Measurements from ENCODE around the gene SCAF4. TPM values are rescaled to one million over a fixed set of nuclear protein-coding genes. Genes with fewer than 3 reads are reported as not detected.

SCAF4 gene
- total and polyA plus RNA-seq, 9 of the 15 experiments (the other 6 are each of a cell fraction or from before 2014, with no cell fraction given), result 2.3 to 55.7 (median 17.2) TPM

DNA sequence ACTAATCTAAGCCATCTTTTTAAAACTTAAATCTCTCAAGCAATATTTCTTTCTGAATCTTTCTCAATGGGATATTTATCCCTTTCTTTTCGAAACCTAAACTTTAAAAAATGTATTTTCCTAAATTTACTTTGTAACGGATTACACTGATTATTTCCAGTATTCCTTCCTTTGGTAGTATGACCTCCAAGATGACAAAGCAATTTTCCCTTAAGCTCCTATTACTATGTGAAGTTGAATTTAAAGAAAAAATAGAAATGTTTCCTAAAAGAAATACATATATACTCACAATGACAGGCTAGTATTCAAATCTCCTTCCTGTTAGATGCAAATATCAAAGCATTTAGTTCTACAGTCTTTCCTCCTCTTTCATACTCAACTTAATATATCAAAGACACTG lies 15.8 kb downstream of the SCAF4 start (continued):
- TF ChIP-seq TCF15 (CRISPR knock-in tag; IDR thresholded peaks at IDR 0.05), result no peak
- no peak for TF ChIP-seq ZNF165 (CRISPR knock-in tag; IDR thresholded peaks at IDR 0.05; ENCODE audit: borderline replicate concordance)
- TF ChIP-seq MTA1 (IDR thresholded peaks at IDR 0.05; ENCODE audit: borderline replicate concordance), result no peak
- no peak for TF ChIP-seq TRIM28 (IDR thresholded peaks at IDR 0.05)
- no peak for TF ChIP-seq SAP30 (IDR thresholded peaks at IDR 0.05; ENCODE audit: borderline replicate concordance, insufficient read depth, low read depth, low read length, poor library complexity, severe bottlenecking)
- TF ChIP-seq JUNB (CRISPR knock-in tag; conservative IDR thresholded peaks at IDR 0.05), result no peak
- no peak for TF ChIP-seq TAF7 (tag; IDR thresholded peaks at IDR 0.05)
- no peak for TF ChIP-seq DEAF1 (CRISPR knock-in tag; IDR thresholded peaks at IDR 0.05)
- peak; percentile 24; the same call in 1 of the 2 replicates for TF ChIP-seq GATAD2B (IDR thresholded peaks at IDR 0.05; ENCODE audit: borderline replicate concordance)
- no peak for TF ChIP-seq ZNF143 (CRISPR knock-in tag; IDR thresholded peaks at IDR 0.05)
- TF ChIP-seq, protein P1, sequence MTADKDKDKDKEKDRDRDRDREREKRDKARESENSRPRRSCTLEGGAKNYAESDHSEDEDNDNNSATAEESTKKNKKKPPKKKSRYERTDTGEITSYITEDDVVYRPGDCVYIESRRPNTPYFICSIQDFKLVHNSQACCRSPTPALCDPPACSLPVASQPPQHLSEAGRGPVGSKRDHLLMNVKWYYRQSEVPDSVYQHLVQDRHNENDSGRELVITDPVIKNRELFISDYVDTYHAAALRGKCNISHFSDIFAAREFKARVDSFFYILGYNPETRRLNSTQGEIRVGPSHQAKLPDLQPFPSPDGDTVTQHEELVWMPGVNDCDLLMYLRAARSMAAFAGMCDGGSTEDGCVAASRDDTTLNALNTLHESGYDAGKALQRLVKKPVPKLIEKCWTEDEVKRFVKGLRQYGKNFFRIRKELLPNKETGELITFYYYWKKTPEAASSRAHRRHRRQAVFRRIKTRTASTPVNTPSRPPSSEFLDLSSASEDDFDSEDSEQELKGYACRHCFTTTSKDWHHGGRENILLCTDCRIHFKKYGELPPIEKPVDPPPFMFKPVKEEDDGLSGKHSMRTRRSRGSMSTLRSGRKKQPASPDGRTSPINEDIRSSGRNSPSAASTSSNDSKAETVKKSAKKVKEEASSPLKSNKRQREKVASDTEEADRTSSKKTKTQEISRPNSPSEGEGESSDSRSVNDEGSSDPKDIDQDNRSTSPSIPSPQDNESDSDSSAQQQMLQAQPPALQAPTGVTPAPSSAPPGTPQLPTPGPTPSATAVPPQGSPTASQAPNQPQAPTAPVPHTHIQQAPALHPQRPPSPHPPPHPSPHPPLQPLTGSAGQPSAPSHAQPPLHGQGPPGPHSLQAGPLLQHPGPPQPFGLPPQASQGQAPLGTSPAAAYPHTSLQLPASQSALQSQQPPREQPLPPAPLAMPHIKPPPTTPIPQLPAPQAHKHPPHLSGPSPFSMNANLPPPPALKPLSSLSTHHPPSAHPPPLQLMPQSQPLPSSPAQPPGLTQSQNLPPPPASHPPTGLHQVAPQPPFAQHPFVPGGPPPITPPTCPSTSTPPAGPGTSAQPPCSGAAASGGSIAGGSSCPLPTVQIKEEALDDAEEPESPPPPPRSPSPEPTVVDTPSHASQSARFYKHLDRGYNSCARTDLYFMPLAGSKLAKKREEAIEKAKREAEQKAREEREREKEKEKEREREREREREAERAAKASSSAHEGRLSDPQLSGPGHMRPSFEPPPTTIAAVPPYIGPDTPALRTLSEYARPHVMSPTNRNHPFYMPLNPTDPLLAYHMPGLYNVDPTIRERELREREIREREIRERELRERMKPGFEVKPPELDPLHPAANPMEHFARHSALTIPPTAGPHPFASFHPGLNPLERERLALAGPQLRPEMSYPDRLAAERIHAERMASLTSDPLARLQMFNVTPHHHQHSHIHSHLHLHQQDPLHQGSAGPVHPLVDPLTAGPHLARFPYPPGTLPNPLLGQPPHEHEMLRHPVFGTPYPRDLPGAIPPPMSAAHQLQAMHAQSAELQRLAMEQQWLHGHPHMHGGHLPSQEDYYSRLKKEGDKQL (CRISPR knock-in tag; IDR thresholded peaks at IDR 0.05; ENCODE audit: borderline replicate concordance), result no peak
- TF ChIP-seq, protein P2, sequence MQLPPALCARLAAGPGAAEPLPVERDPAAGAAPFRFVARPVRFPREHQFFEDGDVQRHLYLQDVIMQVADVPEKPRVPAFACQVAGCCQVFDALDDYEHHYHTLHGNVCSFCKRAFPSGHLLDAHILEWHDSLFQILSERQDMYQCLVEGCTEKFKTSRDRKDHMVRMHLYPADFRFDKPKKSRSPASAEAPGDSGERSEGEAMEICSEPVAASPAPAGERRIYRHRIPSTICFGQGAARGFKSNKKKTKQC (CRISPR knock-in tag; IDR thresholded peaks at IDR 0.05), result no peak

All from K562 (cell line).